ENCODE measurements around the gene PRDM2. TPM values are rescaled to one million over a fixed set of nuclear protein-coding genes. Genes with fewer than 3 reads are reported as not detected.

The PRDM2 gene
- total and polyA plus RNA-seq, 2 of the 13 experiments (the other 11 are each of a cell fraction or from before 2014, with no cell fraction given): 4.0 to 6.5 TPM

- TF ChIP-seq ZNF780A (CRISPR knock-in tag; IDR thresholded peaks at IDR 0.05) (no peak), ZNF674 (CRISPR knock-in tag; IDR thresholded peaks at IDR 0.05; ENCODE audit: low read depth) (no peak), JDP2 (CRISPR knock-in tag; IDR thresholded peaks at IDR 0.05; ENCODE audit: borderline replicate concordance) (no peak), SALL2 (CRISPR knock-in tag; IDR thresholded peaks at IDR 0.05) (no peak), ZBTB33 (CRISPR knock-in tag; IDR thresholded peaks at IDR 0.05) (no peak), ZSCAN20 (CRISPR knock-in tag; IDR thresholded peaks at IDR 0.05; ENCODE audit: borderline replicate concordance) (no peak), ZNF841 (CRISPR knock-in tag; IDR thresholded peaks at IDR 0.05; ENCODE audit: borderline replicate concordance) (no peak), MTA3 (CRISPR knock-in tag; IDR thresholded peaks at IDR 0.05) (no peak), MXD4 (CRISPR knock-in tag; IDR thresholded peaks at IDR 0.05) (no peak), ZNF770 (CRISPR knock-in tag; IDR thresholded peaks at IDR 0.05) (no peak), ATF7-NPFF (CRISPR knock-in tag; IDR thresholded peaks at IDR 0.05; ENCODE audit: low read depth) (no peak), GMEB1 (CRISPR knock-in tag; IDR thresholded peaks at IDR 0.05; ENCODE audit: borderline replicate concordance) (no peak), NFATC3 (CRISPR knock-in tag; IDR thresholded peaks at IDR 0.05) (no peak), NFYC (CRISPR knock-in tag; IDR thresholded peaks at IDR 0.05) (no peak), ZNF343 (CRISPR knock-in tag; IDR thresholded peaks at IDR 0.05) (no peak)
- ChIA-PET POLR2A (no interaction called here), CTCF (ENCODE audit: low intra/inter-chr PET ratio, low total read pairs) (no interaction called here)
- in situ Hi-C loops (cut with HindIII; ENCODE audit: extremely low pct_ligation_motif_present, low pct_unique_long_range_greater_than_20kb) (no loop called here), intact Hi-C loops (cut with micrococcal nuclease; ENCODE audit: unreplicated experiment) (no loop called here)
- DNase-seq (ENCODE audit: low spot score): no peak
- no peak overlapping the region for H3K4me3 ChIP-seq (replicated peaks in 1 of 3; ENCODE audit: insufficient read depth in 1 of 3, low read depth in 2 of 3, low read length in 3 of 3)
- H3K36me3 ChIP-seq (replicated peaks in 1 of 2; ENCODE audit: control insufficient read depth in 1 of 2, insufficient read depth in 2 of 2, low read length in 2 of 2): peaks cover 4 to 14% of the 10 kb centered on the region in 2 experiments
- H3K27ac ChIP-seq (ENCODE audit: extremely low read length, insufficient read depth, low read length): no peak overlapping the region
- no peaks in the 10 kb centered on the region for H3K9me3 ChIP-seq (ENCODE audit: low read length)
- WGBS (ENCODE audit: low lambda C conversion rate): 92% methylated on average over 5 of the region's 5 CpGs
- no peak for ATAC-seq
- H3K27me3 ChIP-seq (ENCODE audit: control insufficient read depth in 1 of 2, insufficient read depth in 2 of 2, low read length in 2 of 2): no peaks in the 10 kb centered on the region
- BruUV-seq (replicated peaks): no TSS peak
- H3K9ac ChIP-seq (ENCODE audit: insufficient read depth, low read depth, low read length): no peak overlapping the region
- H3K79me2 ChIP-seq (ENCODE audit: insufficient read depth, low read length): peaks cover 19% of the 10 kb centered on the region
- H3K4me2 ChIP-seq (ENCODE audit: low read depth, low read length): no peak overlapping the region
- no peaks in the 10 kb centered on the region for H4K20me1 ChIP-seq (ENCODE audit: insufficient read depth, low read length)
- no peaks in the 10 kb centered on the region for H3K4me1 ChIP-seq (ENCODE audit: insufficient read depth, low read length)
- no peak overlapping the region for H2AFZ ChIP-seq (ENCODE audit: low read length)
- no peak for FAIRE-seq
Measured at GRCh38 chr1:13771745-13772144, 71.8 kb downstream of the PRDM2 start.

All from HepG2 (cell line).